Thyroid gland (tissue), 4 donors: ENCODE results near the gene SLC9A5. TPM values are rescaled to one million over a fixed set of nuclear protein-coding genes. Genes with fewer than 3 reads are reported as not detected.
A peak's percentile ranks its signal among the peaks of the same experiment; 100 is the strongest.

Experiments used
- DNase-seq, 2 donors: peaks; one replicate each; pipeline ENCODE4 v3.0.0-alpha.2; 2019
- H3K27ac ChIP-seq, 3 donors: fragments of 200-600 bp; sonication (generic); 1 replicate in 2 of 3; 2 replicates in 1 of 3; pipeline ENCODE4 v1.5.1; 2016 to 2019; ENCODE audit warnings: mild to moderate bottlenecking in 1 of 3, moderate library complexity in 1 of 3
- H3K27me3 ChIP-seq: fragments of 200-600 bp; sonication (generic); one replicate; pipeline ENCODE4 v1.5.1; 2019
- H3K36me3 ChIP-seq, 2 donors: fragments of 200-600 bp; sonication (generic); one replicate each; pipeline ENCODE4 v1.5.1; 2016 to 2019
- H3K4me1 ChIP-seq, 2 donors: fragments of 200-600 bp; sonication (generic); one replicate each; pipeline ENCODE4 v1.5.1; 2017 to 2019
- H3K4me3 ChIP-seq, 3 donors: fragments of 200-600 bp; sonication (generic); replicated peaks in 1 of 3; 1 replicate in 2 of 3; 2 replicates in 1 of 3; pipeline ENCODE4 v1.5.1; 2016; ENCODE audit warnings: mild to moderate bottlenecking in 1 of 3
- H3K9me3 ChIP-seq: fragments of 200-600 bp; sonication (generic); one replicate; pipeline ENCODE4 v1.5.1; 2017
- CTCF ChIP-seq, 6 experiments: fragments of 200-600 bp in 3 of 6; fragments of 450-650 bp in 3 of 6; sonication (generic) in 3 of 6; IDR thresholded peaks; one replicate each; pipeline ENCODE4 v1.5.1; 2016 to 2019; ENCODE audit warnings: antibody characterized with exemption in 6 of 6, mild to moderate bottlenecking in 2 of 6, inconsistent platforms in 1 of 6, moderate library complexity in 1 of 6
- POLR2A ChIP-seq, 2 donors: fragments of 450-650 bp; IDR thresholded peaks; one replicate each; pipeline ENCODE4 v1.6.1; 2017; ENCODE audit warnings: antibody characterized with exemption in 2 of 2, mild to moderate bottlenecking in 2 of 2, moderate library complexity in 1 of 2
- WGBS, 2 donors: methylation state at CpG; one replicate each; pipeline ENCODE4 v1.1.5; 2017; 5-methylcytosine and 5-hydroxymethylcytosine counted together
- intact Hi-C: fragments of 100-400 bp; cut with DNase I; formaldehyde crosslinking; loops from one replicate; pipeline ENCODE4 v1.15.1; 2023
- total RNA-seq, 4 donors: library from RNA; depleted of rRNA; stranded (reverse); fragments of >200 nt; gene quantifications; one replicate each; pipeline ENCODE4 v1.2.3, GENCODE V29; 2016

SLC9A5 gene
- total RNA-seq, 4 donors from 2014 or later, result 0.56 to 3.0 (median 1.1) TPM

- DNase-seq, result peak; percentile 11 to 23
- Histone ChIP-seq H3K4me1 (peaks cover 6 to 22% of the 10 kb centered on the region in 2 donors), H3K36me3 (no peaks in the 10 kb centered on the region), H3K4me3 (peak overlapping the region in 2 of 3 donors; percentile 42 to 57), H3K9me3 (no peaks in the 10 kb centered on the region), H3K27ac (peak overlapping the region in 2 of 3 donors; percentile 7 to 45), H3K27me3 (no peaks in the 10 kb centered on the region)
- TF ChIP-seq CTCF (IDR thresholded peaks at IDR 0.05), result no peak
- no peak for TF ChIP-seq POLR2A (IDR thresholded peaks at IDR 0.05)
- WGBS, 2 donors, result 8 to 13% methylated on average over 2 to 8 of the region's 42 CpGs
- intact Hi-C loops, result no loop called here
Observed at GRCh38 chr16:67278773-67279295, 30.1 kb downstream of the SLC9A5 start.

- Histone ChIP-seq H3K4me1 (peaks cover 7 to 23% of the 10 kb centered on the region in 2 donors), H3K9me3 (no peaks in the 10 kb centered on the region), H3K27me3 (no peaks in the 10 kb centered on the region), H3K4me3 (peak within 1 kb of the TSS in 2 of 3 donors; percentile 42 to 57), H3K27ac (peak within 1 kb of the TSS in 2 of 3 donors; percentile 7 to 45), H3K36me3 (no peaks in the 10 kb centered on the region)
- no peak for TF ChIP-seq POLR2A (IDR thresholded peaks at IDR 0.05)
- peak in 4 of 6 experiments; percentile 57 to 88 (median 82) for TF ChIP-seq CTCF (IDR thresholded peaks at IDR 0.05)
- intact Hi-C loops, result no loop called here
- WGBS, 2 donors, result 72 to 88% methylated on average over 12 to 20 of the region's 83 CpGs
- peak; percentile 66 to 71 for DNase-seq
Observed at GRCh38 chr16:67279296-67280089, 30.7 kb downstream of the SLC9A5 start, which contains the start of gene PLEKHG4. TSS of gene PLEKHG4 (plus strand) at chr16:67279532. CDS start at chr16:67280045, 513 bp downstream.

GRCh38 chr16:67280090-67281015, 31.6 kb downstream of the SLC9A5 start:
- 93% methylated on average over 12 to 13 of the region's 15 CpGs for WGBS, 2 donors
- TF ChIP-seq CTCF (IDR thresholded peaks at IDR 0.05) (no peak), POLR2A (IDR thresholded peaks at IDR 0.05) (no peak)
- intact Hi-C loops, result no loop called here
- peaks cover 11 to 30% of the 10 kb centered on the region in 2 donors for H3K4me1 ChIP-seq
- no peaks in the 10 kb centered on the region for H3K9me3 ChIP-seq
- no peaks in the 10 kb centered on the region for H3K27me3 ChIP-seq
- no peak overlapping the region for H3K4me3 ChIP-seq
- no peaks in the 10 kb centered on the region for H3K36me3 ChIP-seq
- no peak for DNase-seq
- no peak overlapping the region for H3K27ac ChIP-seq

GRCh38 chr16:67281536-67282446, 33.0 kb downstream of the SLC9A5 start:
- intact Hi-C loops, result no loop called here
- DNase-seq, result no peak
- H3K27me3 ChIP-seq, result no peaks in the 10 kb centered on the region
- 91 to 94% methylated on average over 6 to 8 of the region's 14 CpGs for WGBS, 2 donors
- no peaks in the 10 kb centered on the region for H3K9me3 ChIP-seq
- no peak overlapping the region for H3K27ac ChIP-seq
- peaks cover 11 to 30% of the 10 kb centered on the region in 2 donors for H3K4me1 ChIP-seq
- H3K36me3 ChIP-seq, result no peaks in the 10 kb centered on the region
- TF ChIP-seq POLR2A (IDR thresholded peaks at IDR 0.05) (no peak), CTCF (IDR thresholded peaks at IDR 0.05) (no peak)
- no peak overlapping the region for H3K4me3 ChIP-seq
